Measurements from ENCODE around the gene PLSCR1.

DNA sequence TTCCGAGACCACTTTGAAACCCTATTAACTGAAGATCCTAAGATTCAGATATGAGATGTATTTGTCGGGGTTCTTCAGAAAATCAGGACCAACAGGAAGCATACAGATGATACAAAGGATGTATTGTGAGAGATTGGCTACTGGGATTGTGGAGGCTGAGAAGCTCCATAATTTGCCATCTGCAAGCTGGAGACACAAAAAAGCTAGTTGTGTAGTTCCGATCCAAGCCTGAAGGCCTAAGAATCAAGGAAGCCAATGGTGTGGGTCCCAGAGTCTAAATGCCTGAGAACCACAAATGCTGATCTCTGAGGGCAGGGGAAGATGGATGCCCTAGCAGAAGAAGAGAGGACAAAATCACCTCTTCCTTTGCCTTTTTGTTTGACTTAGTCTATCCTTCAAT is 10.9 kb upstream of the PLSCR1 start:
- TF ChIP-seq, protein P1, sequence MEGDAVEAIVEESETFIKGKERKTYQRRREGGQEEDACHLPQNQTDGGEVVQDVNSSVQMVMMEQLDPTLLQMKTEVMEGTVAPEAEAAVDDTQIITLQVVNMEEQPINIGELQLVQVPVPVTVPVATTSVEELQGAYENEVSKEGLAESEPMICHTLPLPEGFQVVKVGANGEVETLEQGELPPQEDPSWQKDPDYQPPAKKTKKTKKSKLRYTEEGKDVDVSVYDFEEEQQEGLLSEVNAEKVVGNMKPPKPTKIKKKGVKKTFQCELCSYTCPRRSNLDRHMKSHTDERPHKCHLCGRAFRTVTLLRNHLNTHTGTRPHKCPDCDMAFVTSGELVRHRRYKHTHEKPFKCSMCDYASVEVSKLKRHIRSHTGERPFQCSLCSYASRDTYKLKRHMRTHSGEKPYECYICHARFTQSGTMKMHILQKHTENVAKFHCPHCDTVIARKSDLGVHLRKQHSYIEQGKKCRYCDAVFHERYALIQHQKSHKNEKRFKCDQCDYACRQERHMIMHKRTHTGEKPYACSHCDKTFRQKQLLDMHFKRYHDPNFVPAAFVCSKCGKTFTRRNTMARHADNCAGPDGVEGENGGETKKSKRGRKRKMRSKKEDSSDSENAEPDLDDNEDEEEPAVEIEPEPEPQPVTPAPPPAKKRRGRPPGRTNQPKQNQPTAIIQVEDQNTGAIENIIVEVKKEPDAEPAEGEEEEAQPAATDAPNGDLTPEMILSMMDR (IDR thresholded peaks at IDR 0.05) = no peak
- TF ChIP-seq TCF7L2 (IDR thresholded peaks at IDR 0.05; ENCODE audit: low read depth, low read length) = no peak
